Measurements from ENCODE around the gene MRE11. TPM values are rescaled to one million over a fixed set of nuclear protein-coding genes. Genes with fewer than 3 reads are reported as not detected.
"Not testable (repeated sequence)": the region's sequence is repeated elsewhere in the genome, so short reads cannot be mapped to it uniquely, and the experiment has no call there.

The MRE11 gene
- total RNA-seq, 1 experiment from 2014 or later: 13.4 TPM

GRCh38 chr11:94396282-94396681, 97.4 kb downstream of the MRE11 start:
- peaks cover 6% of the 10 kb centered on the region; the same call in 1 of the 2 replicates for H3K27me3 ChIP-seq (replicated peaks)
- H3K4me3 ChIP-seq: no peak overlapping the region
- no peaks in the 10 kb centered on the region for H3K4me1 ChIP-seq (replicated peaks)
- H3K27ac ChIP-seq: no peak overlapping the region
- no peaks in the 10 kb centered on the region for H3K9me3 ChIP-seq (replicated peaks)
- H3K36me3 ChIP-seq: no peaks in the 10 kb centered on the region
- DNase-seq (ENCODE audit: low read depth in 1 of 2, low spot score in 2 of 2): no peak

GRCh38 chr11:94391937-94392336, 101.7 kb downstream of the MRE11 start:
- H3K4me3 ChIP-seq; H3K36me3 ChIP-seq; H3K27ac ChIP-seq; H3K4me1 ChIP-seq (replicated peaks); DNase-seq (ENCODE audit: low read depth in 1 of 2, low spot score in 2 of 2); H3K27me3 ChIP-seq (replicated peaks); H3K9me3 ChIP-seq (replicated peaks): not testable (repeated sequence)

DNA sequence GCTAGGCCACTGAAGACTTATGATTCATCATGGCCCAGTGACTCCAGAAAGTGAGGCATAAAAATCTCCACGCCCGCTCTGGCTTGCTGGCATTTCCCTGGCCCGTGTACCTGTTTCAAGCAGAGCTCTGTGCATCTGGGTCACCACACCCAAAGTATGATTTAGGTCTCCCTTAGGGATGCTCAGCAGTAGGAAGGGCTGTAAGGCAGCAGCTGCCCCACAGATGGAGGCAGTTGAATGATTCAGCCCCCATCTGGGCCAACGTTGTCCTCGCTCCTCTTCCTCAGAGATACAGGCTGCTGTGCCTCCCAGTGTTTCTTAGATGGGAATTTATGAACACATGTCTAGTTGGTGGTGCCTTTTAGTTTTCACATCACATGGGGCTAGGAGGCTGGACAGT, 114.0 kb downstream of the MRE11 start:
- Histone ChIP-seq H3K27me3 (replicated peaks) (no peaks in the 10 kb centered on the region), H3K4me1 (replicated peaks) (no peaks in the 10 kb centered on the region), H3K27ac (no peak overlapping the region), H3K9me3 (replicated peaks) (no peaks in the 10 kb centered on the region), H3K4me3 (no peak overlapping the region), H3K36me3 (no peaks in the 10 kb centered on the region)
- no peak for DNase-seq (ENCODE audit: low read depth in 1 of 2, low spot score in 2 of 2)

DNA sequence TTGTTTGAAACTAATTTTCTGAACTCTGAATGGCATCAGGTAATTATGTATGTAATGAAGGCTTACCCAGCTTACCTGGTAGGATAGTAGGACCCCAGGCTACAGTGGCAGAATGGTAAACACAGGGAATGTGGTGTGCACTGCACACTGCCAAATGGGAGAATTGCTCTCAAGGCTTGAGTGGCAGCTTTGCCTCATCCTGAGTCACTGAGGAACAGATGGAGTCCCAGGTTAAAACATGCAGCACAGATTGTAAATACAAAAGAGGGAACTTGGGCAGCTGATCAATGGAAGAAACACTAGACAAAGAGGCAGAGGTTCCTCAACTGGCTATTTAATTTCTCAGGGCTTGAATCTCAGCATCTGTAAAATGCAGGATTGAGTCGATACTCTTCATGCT, 116.8 kb downstream of the MRE11 start:
- H3K9me3 ChIP-seq (replicated peaks): no peaks in the 10 kb centered on the region
- no peaks in the 10 kb centered on the region for H3K27me3 ChIP-seq (replicated peaks)
- H3K36me3 ChIP-seq: no peaks in the 10 kb centered on the region
- no peaks in the 10 kb centered on the region for H3K4me1 ChIP-seq (replicated peaks)
- no peak overlapping the region for H3K4me3 ChIP-seq
- DNase-seq (ENCODE audit: low read depth in 1 of 2, low spot score in 2 of 2): no peak
- no peak overlapping the region for H3K27ac ChIP-seq

GRCh38 chr11:94370576-94370975, 123.1 kb downstream of the MRE11 start:
- not testable (repeated sequence) for H3K27me3 ChIP-seq (replicated peaks); DNase-seq (ENCODE audit: low read depth in 1 of 2, low spot score in 2 of 2); H3K27ac ChIP-seq; H3K4me3 ChIP-seq; H3K4me1 ChIP-seq (replicated peaks); H3K36me3 ChIP-seq; H3K9me3 ChIP-seq (replicated peaks)

Other genes with a start within 250 kb of the MRE11 start
- not detected in 2 replicates for gene IZUMO1R, start 189.3 kb downstream of the MRE11 start, total RNA-seq (2014; rRNA removed; shearing (Covaris generic))
- not detected in 2 replicates for gene GPR83, start 92.4 kb downstream of the MRE11 start, total RNA-seq (2014; rRNA removed; shearing (Covaris generic))
- 7.6 and 12.5 TPM in 2 replicates for gene ANKRD49, start 140 bp upstream of the MRE11 start, total RNA-seq (2014; rRNA removed; shearing (Covaris generic))
- gene C11orf97, start 18.6 kb upstream of the MRE11 start, total RNA-seq (2014; rRNA removed; shearing (Covaris generic)): not detected in 2 replicates
- 3.0 and 3.2 TPM in 2 replicates for gene FUT4, start 50.1 kb upstream of the MRE11 start, total RNA-seq (2014; rRNA removed; shearing (Covaris generic))
- gene PIWIL4, start 73.5 kb upstream of the MRE11 start, total RNA-seq (2014; rRNA removed; shearing (Covaris generic)): 0.05 TPM in 1 of 2 replicates, not detected in the other